ENCODE measurements around the gene RPRD1A. TPM values are rescaled to one million over a fixed set of nuclear protein-coding genes. Genes with fewer than 3 reads are reported as not detected.
"Not testable (repeated sequence)": the region's sequence is repeated elsewhere in the genome, so short reads cannot be mapped to it uniquely, and the experiment has no call there.

The RPRD1A gene
- total and polyA plus RNA-seq, 4 donors, result 11.8 to 29.5 (median 16.6) TPM

GRCh38 chr18:36074435-36074834 is 7.1 kb upstream of the RPRD1A start:
- no peaks in the 10 kb centered on the region for H3K27me3 ChIP-seq (ENCODE audit: control insufficient read depth in 4 of 4, insufficient read depth in 4 of 4, low read length in 3 of 4)
- no peak overlapping the region for H3K9ac ChIP-seq (ENCODE audit: low read depth in 1 of 2, low read length in 2 of 2)
- H3K36me3 ChIP-seq (ENCODE audit: control insufficient read depth in 4 of 4, insufficient read depth in 3 of 4, low read depth in 1 of 4, low read length in 3 of 4), result no peaks in the 10 kb centered on the region
- DNase-seq (ENCODE audit: low spot score), result no peak
- H3K4me1 ChIP-seq (ENCODE audit: control insufficient read depth in 4 of 4, insufficient read depth in 4 of 4, low read length in 3 of 4), result no peaks in the 10 kb centered on the region
- no peak overlapping the region for H3K4me3 ChIP-seq (ENCODE audit: low read depth in 1 of 3, low read length in 3 of 3)
- no peak for TF ChIP-seq HNF4A (conservative IDR thresholded peaks at IDR 0.05)
- no peak for TF ChIP-seq HNF4G (IDR thresholded peaks at IDR 0.05)
- H3K9me3 ChIP-seq (ENCODE audit: control insufficient read depth in 4 of 4, low read length in 3 of 4), result no peaks in the 10 kb centered on the region
- WGBS, result 88% methylated on average over 4 of the region's 4 CpGs
- no peak overlapping the region for H3K27ac ChIP-seq (ENCODE audit: low read depth in 1 of 2, low read length in 2 of 2)

DNA sequence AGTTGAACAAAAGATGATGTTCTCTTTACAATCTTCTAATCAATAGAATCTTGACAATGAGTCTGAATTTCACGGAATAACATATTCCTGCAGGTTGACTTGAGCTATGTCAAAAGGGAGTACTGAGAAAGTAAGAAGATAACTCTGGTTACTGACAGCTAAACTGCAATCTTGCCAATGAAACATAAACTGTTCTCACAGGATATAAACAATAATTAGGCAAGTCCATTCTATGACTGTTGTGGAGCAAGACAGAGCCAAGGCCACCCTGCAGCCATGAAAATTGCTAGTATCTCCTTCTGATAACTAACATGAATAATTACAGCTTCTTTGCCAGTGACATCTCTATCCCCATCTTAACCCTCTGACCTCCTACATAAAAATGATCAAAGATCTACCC is 6.3 kb upstream of the RPRD1A start:
- Histone ChIP-seq H3K4me1 (ENCODE audit: control insufficient read depth in 4 of 4, insufficient read depth in 4 of 4, low read length in 3 of 4) (no peaks in the 10 kb centered on the region), H3K9me3 (ENCODE audit: control insufficient read depth in 4 of 4, low read length in 3 of 4) (no peaks in the 10 kb centered on the region), H3K27ac (ENCODE audit: low read depth in 1 of 2, low read length in 2 of 2) (no peak overlapping the region), H3K4me3 (ENCODE audit: low read depth in 1 of 3, low read length in 3 of 3) (no peak overlapping the region), H3K27me3 (ENCODE audit: control insufficient read depth in 4 of 4, insufficient read depth in 4 of 4, low read length in 3 of 4) (no peaks in the 10 kb centered on the region), H3K9ac (ENCODE audit: low read depth in 1 of 2, low read length in 2 of 2) (no peak overlapping the region), H3K36me3 (ENCODE audit: control insufficient read depth in 4 of 4, insufficient read depth in 3 of 4, low read depth in 1 of 4, low read length in 3 of 4) (no peaks in the 10 kb centered on the region)
- no peak for DNase-seq (ENCODE audit: low spot score)
- TF ChIP-seq JUND (IDR thresholded peaks at IDR 0.05), result no peak
- no peak for TF ChIP-seq YY1 (IDR thresholded peaks at IDR 0.05)
- no peak for TF ChIP-seq HNF4A (conservative IDR thresholded peaks at IDR 0.05)
- no peak for TF ChIP-seq ATF3 (IDR thresholded peaks at IDR 0.05)
- no peak for TF ChIP-seq SP1 (IDR thresholded peaks at IDR 0.05)
- TF ChIP-seq FOXA2 (IDR thresholded peaks at IDR 0.05), result no peak
- TF ChIP-seq GABPA (IDR thresholded peaks at IDR 0.05 in 1 of 2, conservative IDR thresholded peaks at IDR 0.05 in 1 of 2), result no peak
- TF ChIP-seq NR2F2 (IDR thresholded peaks at IDR 0.05), result no peak
- TF ChIP-seq TAF1 (conservative IDR thresholded peaks at IDR 0.05), result no peak
- no peak for TF ChIP-seq MAX (IDR thresholded peaks at IDR 0.05)
- TF ChIP-seq, protein P1, sequence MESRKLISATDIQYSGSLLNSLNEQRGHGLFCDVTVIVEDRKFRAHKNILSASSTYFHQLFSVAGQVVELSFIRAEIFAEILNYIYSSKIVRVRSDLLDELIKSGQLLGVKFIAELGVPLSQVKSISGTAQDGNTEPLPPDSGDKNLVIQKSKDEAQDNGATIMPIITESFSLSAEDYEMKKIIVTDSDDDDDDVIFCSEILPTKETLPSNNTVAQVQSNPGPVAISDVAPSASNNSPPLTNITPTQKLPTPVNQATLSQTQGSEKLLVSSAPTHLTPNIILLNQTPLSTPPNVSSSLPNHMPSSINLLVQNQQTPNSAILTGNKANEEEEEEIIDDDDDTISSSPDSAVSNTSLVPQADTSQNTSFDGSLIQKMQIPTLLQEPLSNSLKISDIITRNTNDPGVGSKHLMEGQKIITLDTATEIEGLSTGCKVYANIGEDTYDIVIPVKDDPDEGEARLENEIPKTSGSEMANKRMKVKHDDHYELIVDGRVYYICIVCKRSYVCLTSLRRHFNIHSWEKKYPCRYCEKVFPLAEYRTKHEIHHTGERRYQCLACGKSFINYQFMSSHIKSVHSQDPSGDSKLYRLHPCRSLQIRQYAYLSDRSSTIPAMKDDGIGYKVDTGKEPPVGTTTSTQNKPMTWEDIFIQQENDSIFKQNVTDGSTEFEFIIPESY (IDR thresholded peaks at IDR 0.05), result no peak
- no peak for TF ChIP-seq FOXA1 (IDR thresholded peaks at IDR 0.05)
- TF ChIP-seq HNF4G (IDR thresholded peaks at IDR 0.05), result no peak
- no peak for TF ChIP-seq REST (IDR thresholded peaks at IDR 0.05)
- no peak for TF ChIP-seq EGR1 (IDR thresholded peaks at IDR 0.05; ENCODE audit: low read depth in 2 of 2)
- no peak for TF ChIP-seq RXRA (IDR thresholded peaks at IDR 0.05)
- TF ChIP-seq RAD21 (IDR thresholded peaks at IDR 0.05), result no peak
- TF ChIP-seq, protein P2, sequence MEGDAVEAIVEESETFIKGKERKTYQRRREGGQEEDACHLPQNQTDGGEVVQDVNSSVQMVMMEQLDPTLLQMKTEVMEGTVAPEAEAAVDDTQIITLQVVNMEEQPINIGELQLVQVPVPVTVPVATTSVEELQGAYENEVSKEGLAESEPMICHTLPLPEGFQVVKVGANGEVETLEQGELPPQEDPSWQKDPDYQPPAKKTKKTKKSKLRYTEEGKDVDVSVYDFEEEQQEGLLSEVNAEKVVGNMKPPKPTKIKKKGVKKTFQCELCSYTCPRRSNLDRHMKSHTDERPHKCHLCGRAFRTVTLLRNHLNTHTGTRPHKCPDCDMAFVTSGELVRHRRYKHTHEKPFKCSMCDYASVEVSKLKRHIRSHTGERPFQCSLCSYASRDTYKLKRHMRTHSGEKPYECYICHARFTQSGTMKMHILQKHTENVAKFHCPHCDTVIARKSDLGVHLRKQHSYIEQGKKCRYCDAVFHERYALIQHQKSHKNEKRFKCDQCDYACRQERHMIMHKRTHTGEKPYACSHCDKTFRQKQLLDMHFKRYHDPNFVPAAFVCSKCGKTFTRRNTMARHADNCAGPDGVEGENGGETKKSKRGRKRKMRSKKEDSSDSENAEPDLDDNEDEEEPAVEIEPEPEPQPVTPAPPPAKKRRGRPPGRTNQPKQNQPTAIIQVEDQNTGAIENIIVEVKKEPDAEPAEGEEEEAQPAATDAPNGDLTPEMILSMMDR (IDR thresholded peaks at IDR 0.05; ENCODE audit: low read depth, low read length, missing input control), result no peak
- 79% methylated on average over 1 of the region's 1 CpG for WGBS

DNA sequence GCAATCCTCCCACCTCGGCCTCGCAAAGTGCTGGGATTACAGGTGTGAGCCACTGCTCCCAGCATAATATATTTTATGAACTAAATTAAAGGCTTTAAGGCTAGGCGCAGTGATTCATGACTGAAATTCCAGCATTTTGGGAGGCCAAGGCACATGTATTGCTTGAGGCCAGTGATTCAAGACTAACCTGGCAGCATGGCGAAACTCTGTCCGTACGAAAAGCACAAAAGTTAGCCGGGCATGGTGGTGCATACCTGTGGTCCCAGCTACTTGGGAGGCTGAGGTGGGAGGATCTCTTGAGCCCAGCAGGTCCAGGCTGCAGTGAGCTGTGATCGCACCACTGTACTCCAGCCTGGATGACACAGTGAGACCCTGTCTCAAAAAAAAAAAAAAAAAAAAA is 5.0 kb upstream of the RPRD1A start:
- not testable (repeated sequence) for H3K9ac ChIP-seq (ENCODE audit: low read depth in 1 of 2, low read length in 2 of 2); H3K9me3 ChIP-seq (ENCODE audit: control insufficient read depth in 4 of 4, low read length in 3 of 4); H3K4me3 ChIP-seq (ENCODE audit: low read depth in 1 of 3, low read length in 3 of 3); H3K4me1 ChIP-seq (ENCODE audit: control insufficient read depth in 4 of 4, insufficient read depth in 4 of 4, low read length in 3 of 4); DNase-seq (ENCODE audit: low spot score); H3K36me3 ChIP-seq (ENCODE audit: control insufficient read depth in 4 of 4, insufficient read depth in 3 of 4, low read depth in 1 of 4, low read length in 3 of 4); H3K27me3 ChIP-seq (ENCODE audit: control insufficient read depth in 4 of 4, insufficient read depth in 4 of 4, low read length in 3 of 4); H3K27ac ChIP-seq (ENCODE audit: low read depth in 1 of 2, low read length in 2 of 2)
- WGBS, result 95% methylated on average over 8 of the region's 8 CpGs

All from liver (tissue), 9 donors.